ENCODE results near the gene PCBP3. TPM values are rescaled to one million over a fixed set of nuclear protein-coding genes. Genes with fewer than 3 reads are reported as not detected.
"Not testable (repeated sequence)": the region's sequence is repeated elsewhere in the genome, so short reads cannot be mapped to it uniquely, and the experiment has no call there.

PCBP3 gene
- total and polyA plus RNA-seq, 2 donors (not counting 3 experiments of a cell fraction or from before 2014, with no cell fraction given), result 0.06 to 1.1 TPM

GRCh38 chr21:45975020-45975666, 331.6 kb downstream of the PCBP3 start:
- H3K27ac ChIP-seq (ENCODE audit: insufficient read depth, low read depth, low read length), result no peak overlapping the region
- no TSS peak for BruUV-seq (replicated peaks)
- H3K9ac ChIP-seq (replicated peaks; ENCODE audit: extremely low read depth, insufficient read depth, low read length), result no peak overlapping the region
- H3K4me2 ChIP-seq (ENCODE audit: insufficient read depth, low read length), result peak overlapping the region; percentile 54
- H3K27me3 ChIP-seq (ENCODE audit: control insufficient read depth in 2 of 2, insufficient read depth in 2 of 2, low read length in 2 of 2), result peaks cover 0 to 2% of the 10 kb centered on the region in 2 experiments
- DNase-seq (ENCODE audit: low read depth, low spot score) (no peak), FAIRE-seq (no peak)
- no peaks in the 10 kb centered on the region for H3K9me1 ChIP-seq (replicated peaks; ENCODE audit: control insufficient read depth, extremely low read depth, insufficient read depth, low read length)
- peaks cover 29% of the 10 kb centered on the region for H3K4me1 ChIP-seq (ENCODE audit: control insufficient read depth, extremely low read depth, insufficient read depth, low read length)
- POLR2A ChIA-PET, result no interaction called here
- dilution Hi-C loops (cut with MboI; ENCODE audit: extremely low pct_ligation_motif_present, low sequenced_read_pairs) (no loop called here), intact Hi-C loops (cut with micrococcal nuclease) (no loop called here)
- no peaks in the 10 kb centered on the region for H3K36me3 ChIP-seq (ENCODE audit: control insufficient read depth in 2 of 2, extremely low read depth in 1 of 2, insufficient read depth in 2 of 2, low read length in 2 of 2)
- H2AFZ ChIP-seq (ENCODE audit: low read depth, low read length), result no peak overlapping the region
- CTCF ChIA-PET, result no interaction called here
- no peaks in the 10 kb centered on the region for H3K79me2 ChIP-seq (ENCODE audit: control insufficient read depth, insufficient read depth, low read length)
- no peaks in the 10 kb centered on the region for H3K9me3 ChIP-seq (replicated peaks; ENCODE audit: control insufficient read depth, insufficient read depth, low read length)
- TF ChIP-seq, protein P1, sequence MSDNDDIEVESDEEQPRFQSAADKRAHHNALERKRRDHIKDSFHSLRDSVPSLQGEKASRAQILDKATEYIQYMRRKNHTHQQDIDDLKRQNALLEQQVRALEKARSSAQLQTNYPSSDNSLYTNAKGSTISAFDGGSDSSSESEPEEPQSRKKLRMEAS (IDR thresholded peaks at IDR 0.05; ENCODE audit: insufficient read depth, insufficient read length), result no peak
- TF ChIP-seq GATA2 (IDR thresholded peaks at IDR 0.05; ENCODE audit: insufficient read depth, insufficient read length, low read depth, low read length) (no peak), POLR2A (IDR thresholded peaks at IDR 0.05; ENCODE audit: low read depth, low read length) (no peak), MYC (IDR thresholded peaks at IDR 0.05; ENCODE audit: low read depth, low read length) (no peak), JUN (IDR thresholded peaks at IDR 0.05; ENCODE audit: borderline replicate concordance, insufficient read depth, insufficient read length, low read depth) (no peak), POLR2AphosphoS5 (IDR thresholded peaks at IDR 0.05; ENCODE audit: insufficient read depth, low read depth, low read length) (no peak), EZH2 (IDR thresholded peaks at IDR 0.05; ENCODE audit: borderline replicate concordance, low read depth, low read length, severe bottlenecking) (no peak), CTCF (IDR thresholded peaks at IDR 0.05; ENCODE audit: extremely low read depth in 1 of 2, insufficient read depth in 1 of 2, low read depth in 1 of 2, low read length in 2 of 2) (no peak)
- no peak overlapping the region for H3K4me3 ChIP-seq (replicated peaks in 1 of 3; ENCODE audit: insufficient read depth in 1 of 3, low read depth in 1 of 3, low read length in 3 of 3)
- H4K20me1 ChIP-seq (replicated peaks; ENCODE audit: control insufficient read depth, extremely low read depth, insufficient read depth, low read length), result no peaks in the 10 kb centered on the region

DNA sequence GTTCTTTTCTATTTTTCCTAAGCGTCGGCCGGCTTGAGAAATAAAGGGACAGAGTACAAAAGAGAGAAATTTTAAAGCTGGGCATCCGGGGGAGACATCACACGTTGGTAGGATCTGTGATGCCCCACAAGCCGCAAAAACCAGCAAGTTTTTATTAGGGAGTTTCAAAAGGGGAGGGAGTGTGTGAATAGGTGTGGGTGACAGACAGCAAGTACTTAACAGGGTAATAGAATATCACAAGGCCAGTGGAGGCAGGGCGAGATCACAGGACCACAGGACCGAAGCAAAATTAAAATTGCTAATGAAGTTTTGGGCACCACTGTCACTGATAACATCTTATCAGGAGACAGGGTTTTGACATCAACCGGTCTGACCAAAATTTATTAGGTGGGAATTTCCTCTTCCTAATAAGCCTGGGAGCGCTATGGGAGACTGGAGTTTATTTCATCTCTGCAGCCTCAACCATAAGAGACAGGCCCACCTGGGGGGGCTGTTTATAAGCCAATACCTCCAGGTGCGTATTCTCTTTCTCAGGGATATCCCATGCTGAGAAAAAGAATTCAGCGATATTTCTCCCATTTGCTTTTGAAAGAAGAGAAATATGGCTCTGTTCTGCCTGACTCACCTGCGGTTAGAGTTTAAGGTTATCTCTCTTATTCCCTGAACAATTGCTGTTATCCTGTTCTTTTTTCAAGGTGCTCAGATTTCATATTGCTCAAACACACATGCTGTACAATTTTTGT, 332.3 kb downstream of the PCBP3 start:
- H3K36me3 ChIP-seq (ENCODE audit: control insufficient read depth in 2 of 2, extremely low read depth in 1 of 2, insufficient read depth in 2 of 2, low read length in 2 of 2); CTCF ChIA-PET; dilution Hi-C loops (cut with MboI; ENCODE audit: extremely low pct_ligation_motif_present, low sequenced_read_pairs); H2AFZ ChIP-seq (ENCODE audit: low read depth, low read length); H3K9ac ChIP-seq (replicated peaks; ENCODE audit: extremely low read depth, insufficient read depth, low read length); H3K27me3 ChIP-seq (ENCODE audit: control insufficient read depth in 2 of 2, insufficient read depth in 2 of 2, low read length in 2 of 2); POLR2A ChIA-PET; intact Hi-C loops (cut with micrococcal nuclease); H3K4me3 ChIP-seq (replicated peaks in 1 of 3; ENCODE audit: insufficient read depth in 1 of 3, low read depth in 1 of 3, low read length in 3 of 3); BruUV-seq (replicated peaks); H3K27ac ChIP-seq (ENCODE audit: insufficient read depth, low read depth, low read length); H3K4me2 ChIP-seq (ENCODE audit: insufficient read depth, low read length); H4K20me1 ChIP-seq (replicated peaks; ENCODE audit: control insufficient read depth, extremely low read depth, insufficient read depth, low read length); H3K9me1 ChIP-seq (replicated peaks; ENCODE audit: control insufficient read depth, extremely low read depth, insufficient read depth, low read length); DNase-seq (ENCODE audit: low read depth, low spot score); FAIRE-seq; H3K79me2 ChIP-seq (ENCODE audit: control insufficient read depth, insufficient read depth, low read length); H3K9me3 ChIP-seq (replicated peaks; ENCODE audit: control insufficient read depth, insufficient read depth, low read length): not testable (repeated sequence)
- H3K4me1 ChIP-seq (ENCODE audit: control insufficient read depth, extremely low read depth, insufficient read depth, low read length), result peaks cover 29% of the 10 kb centered on the region

Measured in endothelial cell of umbilical vein (primary cell).